ENCODE data around the gene ACADS. TPM values are rescaled to one million over a fixed set of nuclear protein-coding genes. Genes with fewer than 3 reads are reported as not detected.
A peak's percentile ranks its signal among the peaks of the same experiment; 100 is the strongest.

The ACADS gene
- total RNA-seq: 10 to 100 TPM; 14.9 to 18.6 (median 15.5) TPM
- total RNA-seq (2013): 13.9 TPM

- Mint-ChIP-seq H3K4me1 (peaks cover 16 to 28% of the 10 kb centered on the region in 2 donors), H3K27me3 (ENCODE audit: low read depth in 2 of 2) (no peaks in the 10 kb centered on the region), H3K9me3 (no peaks in the 10 kb centered on the region), H3K36me3 (no peaks in the 10 kb centered on the region), H3K27ac (peak within 1 kb of the TSS; percentile 51 to 88), H3K4me3 (peak within 1 kb of the TSS; percentile 91)
- WGBS (ENCODE audit: insufficient coverage): 8% methylated on average over 66 of the region's 66 CpGs
- DNase-seq: peak; percentile 91 to 94
- ATAC-seq: peak; percentile 99 to 100 (median 100)
- no peaks in the 10 kb centered on the region for H3K27me3 ChIP-seq (ENCODE audit: control insufficient read depth, insufficient read depth, low read length)
- H3K36me3 ChIP-seq (ENCODE audit: control insufficient read depth, insufficient read depth, low read length): peaks cover 19% of the 10 kb centered on the region
- H3K9me3 ChIP-seq (ENCODE audit: control insufficient read depth, insufficient read depth, low read length): no peaks in the 10 kb centered on the region
- TF ChIP-seq CTCF (IDR thresholded peaks at IDR 0.05): no peak
- H3K4me3 ChIP-seq (ENCODE audit: low read length): peak within 1 kb of the TSS; percentile 52
- H3K4me1 ChIP-seq (ENCODE audit: control insufficient read depth, insufficient read depth, low read length): peaks cover 15% of the 10 kb centered on the region
- peak within 1 kb of the TSS; percentile 30 for H3K27ac ChIP-seq (ENCODE audit: low read length)
- intact Hi-C loops (cut with micrococcal nuclease): loop anchor here (1.0 to 5.0 kb wide), 2 partner anchors 40 to 144 kb away; partner anchors contain the start of gene POP5
Measured at GRCh38 chr12:120725659-120726509, at the start of gene ACADS. TSS of gene ACADS (plus strand) at chr12:120725826. CDS start at chr12:120725886, 60 bp downstream.

- H3K27ac ChIP-seq (ENCODE audit: low read length): no peak overlapping the region
- H3K4me3 Mint-ChIP-seq: no peak overlapping the region
Measured at GRCh38 chr12:120677765-120678473, 47.7 kb upstream of the ACADS start.

GRCh38 chr12:120678572-120678971 lies 47.1 kb upstream of the ACADS start:
- intact Hi-C loops (cut with micrococcal nuclease): no loop called here
- H3K36me3 Mint-ChIP-seq: no peaks in the 10 kb centered on the region
- DNase-seq: no peak
- Histone ChIP-seq H3K27ac (ENCODE audit: low read length) (no peak overlapping the region), H3K36me3 (ENCODE audit: control insufficient read depth, insufficient read depth, low read length) (no peaks in the 10 kb centered on the region), H3K9me3 (ENCODE audit: control insufficient read depth, insufficient read depth, low read length) (no peaks in the 10 kb centered on the region), H3K27me3 (ENCODE audit: control insufficient read depth, insufficient read depth, low read length) (no peaks in the 10 kb centered on the region), H3K4me1 (ENCODE audit: control insufficient read depth, insufficient read depth, low read length) (peaks cover 17% of the 10 kb centered on the region), H3K4me3 (ENCODE audit: low read length) (no peak overlapping the region)
- TF ChIP-seq CTCF (IDR thresholded peaks at IDR 0.05): no peak
- no peaks in the 10 kb centered on the region for H3K9me3 Mint-ChIP-seq
- H3K4me1 Mint-ChIP-seq: no peaks in the 10 kb centered on the region
- no peak for ATAC-seq
- no peak overlapping the region for H3K27ac Mint-ChIP-seq
- WGBS (ENCODE audit: insufficient coverage): 41% methylated on average over 8 of the region's 8 CpGs
- H3K4me3 Mint-ChIP-seq: no peak overlapping the region
- no peaks in the 10 kb centered on the region for H3K27me3 Mint-ChIP-seq (ENCODE audit: low read depth in 2 of 2)

More at GRCh38 chr12:120677765-120678473, 47.7 kb upstream of the ACADS start:
- Mint-ChIP-seq H3K27ac (no peak overlapping the region), H3K27me3 (ENCODE audit: low read depth in 2 of 2) (no peaks in the 10 kb centered on the region), H3K9me3 (no peaks in the 10 kb centered on the region), H3K4me1 (no peaks in the 10 kb centered on the region), H3K36me3 (no peaks in the 10 kb centered on the region)
- H3K4me1 ChIP-seq (ENCODE audit: control insufficient read depth, insufficient read depth, low read length): peaks cover 17% of the 10 kb centered on the region
- DNase-seq (no peak), ATAC-seq (no peak)
- no peaks in the 10 kb centered on the region for H3K9me3 ChIP-seq (ENCODE audit: control insufficient read depth, insufficient read depth, low read length)
- intact Hi-C loops (cut with micrococcal nuclease): no loop called here
- H3K4me3 ChIP-seq (ENCODE audit: low read length): no peak overlapping the region
- no peak for TF ChIP-seq CTCF (IDR thresholded peaks at IDR 0.05)
- no peaks in the 10 kb centered on the region for H3K36me3 ChIP-seq (ENCODE audit: control insufficient read depth, insufficient read depth, low read length)
- 54% methylated on average over 7 of the region's 7 CpGs for WGBS (ENCODE audit: insufficient coverage)
- no peaks in the 10 kb centered on the region for H3K27me3 ChIP-seq (ENCODE audit: control insufficient read depth, insufficient read depth, low read length)

Measured in natural killer cell (primary cell).